ENCODE results near the gene YARS2. TPM values are rescaled to one million over a fixed set of nuclear protein-coding genes. Genes with fewer than 3 reads are reported as not detected.

Gene YARS2
- total and polyA plus RNA-seq, 2 of the 13 experiments (the other 11 are each of a cell fraction or from before 2014, with no cell fraction given), result 17.9 to 39.6 TPM

DNA sequence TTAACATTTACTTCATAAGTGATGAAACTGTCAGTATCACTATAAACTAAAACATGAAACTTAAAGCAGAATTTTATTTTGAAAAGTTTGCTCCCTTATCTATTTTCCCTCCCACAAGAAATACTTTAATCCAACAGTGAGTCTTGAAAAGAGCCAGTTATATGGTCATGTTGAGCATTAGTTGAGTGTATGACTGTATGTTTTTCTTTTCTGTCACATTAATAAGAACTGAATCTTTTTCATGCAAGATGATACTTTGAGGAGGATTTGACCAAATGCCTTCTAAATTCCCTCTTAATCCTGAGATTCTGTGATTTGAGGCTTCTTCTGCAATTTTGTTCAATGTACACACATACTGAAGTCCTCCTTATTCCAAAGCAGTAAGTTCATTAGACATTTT is 33.7 kb upstream of the YARS2 start:
- Histone ChIP-seq H3K9ac (ENCODE audit: insufficient read depth, low read depth, low read length) (no peak overlapping the region), H4K20me1 (ENCODE audit: insufficient read depth, low read length) (no peaks in the 10 kb centered on the region), H2AFZ (ENCODE audit: low read length) (no peak overlapping the region), H3K36me3 (replicated peaks in 1 of 2; ENCODE audit: control insufficient read depth in 1 of 2, insufficient read depth in 2 of 2, low read length in 2 of 2) (peaks cover 6 to 22% of the 10 kb centered on the region in 2 experiments), H3K27me3 (ENCODE audit: control insufficient read depth in 1 of 2, insufficient read depth in 2 of 2, low read length in 2 of 2) (no peaks in the 10 kb centered on the region), H3K9me3 (ENCODE audit: low read length) (no peaks in the 10 kb centered on the region), H3K4me3 (replicated peaks in 1 of 3; ENCODE audit: insufficient read depth in 1 of 3, low read depth in 2 of 3, low read length in 3 of 3) (no peak overlapping the region), H3K79me2 (ENCODE audit: insufficient read depth, low read length) (no peaks in the 10 kb centered on the region), H3K4me2 (ENCODE audit: low read depth, low read length) (no peak overlapping the region), H3K27ac (ENCODE audit: extremely low read length, insufficient read depth, low read length) (no peak overlapping the region), H3K4me1 (ENCODE audit: insufficient read depth, low read length) (no peaks in the 10 kb centered on the region)
- ATAC-seq, result no peak
- intact Hi-C loops (cut with micrococcal nuclease; ENCODE audit: unreplicated experiment), result no loop called here
- ChIA-PET CTCF (ENCODE audit: low intra/inter-chr PET ratio, low total read pairs) (no interaction called here), POLR2A (no interaction called here)
- BruUV-seq (replicated peaks), result no TSS peak
- in situ Hi-C loops (cut with HindIII; ENCODE audit: extremely low pct_ligation_motif_present, low pct_unique_long_range_greater_than_20kb), result no loop called here
- FAIRE-seq, result no peak
- DNase-seq (ENCODE audit: low spot score), result no peak
- TF ChIP-seq PAWR (CRISPR knock-in tag; IDR thresholded peaks at IDR 0.05; ENCODE audit: borderline replicate concordance) (no peak), NCOA2 (CRISPR knock-in tag; IDR thresholded peaks at IDR 0.05) (no peak), PLRG1 (conservative IDR thresholded peaks at IDR 0.05) (no peak), MBD4 (IDR thresholded peaks at IDR 0.05; ENCODE audit: borderline replicate concordance, low read length) (no peak), ZKSCAN8 (CRISPR knock-in tag; IDR thresholded peaks at IDR 0.05; ENCODE audit: borderline replicate concordance) (no peak), ZNF792 (CRISPR knock-in tag; IDR thresholded peaks at IDR 0.05) (no peak), HCFC1 (IDR thresholded peaks at IDR 0.05; ENCODE audit: low read depth, low read length) (no peak), ZNF510 (CRISPR knock-in tag; IDR thresholded peaks at IDR 0.05; ENCODE audit: low read depth) (no peak), KAT8 (CRISPR knock-in tag; IDR thresholded peaks at IDR 0.05) (no peak), EED (CRISPR knock-in tag; IDR thresholded peaks at IDR 0.05) (no peak), ZSCAN31 (CRISPR knock-in tag; IDR thresholded peaks at IDR 0.05; ENCODE audit: low read depth) (no peak)
- TF ChIP-seq, protein P1, sequence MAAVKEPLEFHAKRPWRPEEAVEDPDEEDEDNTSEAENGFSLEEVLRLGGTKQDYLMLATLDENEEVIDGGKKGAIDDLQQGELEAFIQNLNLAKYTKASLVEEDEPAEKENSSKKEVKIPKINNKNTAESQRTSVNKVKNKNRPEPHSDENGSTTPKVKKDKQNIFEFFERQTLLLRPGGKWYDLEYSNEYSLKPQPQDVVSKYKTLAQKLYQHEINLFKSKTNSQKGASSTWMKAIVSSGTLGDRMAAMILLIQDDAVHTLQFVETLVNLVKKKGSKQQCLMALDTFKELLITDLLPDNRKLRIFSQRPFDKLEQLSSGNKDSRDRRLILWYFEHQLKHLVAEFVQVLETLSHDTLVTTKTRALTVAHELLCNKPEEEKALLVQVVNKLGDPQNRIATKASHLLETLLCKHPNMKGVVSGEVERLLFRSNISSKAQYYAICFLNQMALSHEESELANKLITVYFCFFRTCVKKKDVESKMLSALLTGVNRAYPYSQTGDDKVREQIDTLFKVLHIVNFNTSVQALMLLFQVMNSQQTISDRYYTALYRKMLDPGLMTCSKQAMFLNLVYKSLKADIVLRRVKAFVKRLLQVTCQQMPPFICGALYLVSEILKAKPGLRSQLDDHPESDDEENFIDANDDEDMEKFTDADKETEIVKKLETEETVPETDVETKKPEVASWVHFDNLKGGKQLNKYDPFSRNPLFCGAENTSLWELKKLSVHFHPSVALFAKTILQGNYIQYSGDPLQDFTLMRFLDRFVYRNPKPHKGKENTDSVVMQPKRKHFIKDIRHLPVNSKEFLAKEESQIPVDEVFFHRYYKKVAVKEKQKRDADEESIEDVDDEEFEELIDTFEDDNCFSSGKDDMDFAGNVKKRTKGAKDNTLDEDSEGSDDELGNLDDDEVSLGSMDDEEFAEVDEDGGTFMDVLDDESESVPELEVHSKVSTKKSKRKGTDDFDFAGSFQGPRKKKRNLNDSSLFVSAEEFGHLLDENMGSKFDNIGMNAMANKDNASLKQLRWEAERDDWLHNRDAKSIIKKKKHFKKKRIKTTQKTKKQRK (IDR thresholded peaks at IDR 0.05; ENCODE audit: low read length), result no peak

Data from HepG2 (cell line).